PC-9 (cell line): ENCODE results near the gene CPED1. TPM values are rescaled to one million over a fixed set of nuclear protein-coding genes. Genes with fewer than 3 reads are reported as not detected.

Source experiments
- BruUV-seq: library from RNA; stranded (reverse); fragments of 400-500 nt; replicated peaks from 2 replicates; lab custom pipeline; 2021; lab: Mats Ljungman, UMichigan
- CTCF ChIA-PET: fragments of 300-600 bp; sonication (Branson Sonifier 250); formaldehyde crosslinking; loops from one replicate; lab custom pipeline; 2022; ENCODE audit warnings: antibody characterized with exemption; lab: Charles Lee
- POLR2A ChIA-PET: fragments of 300-600 bp; sonication (Branson Sonifier 250); formaldehyde crosslinking; loops from one replicate; lab custom pipeline; 2022; ENCODE audit warnings: antibody characterized with exemption; ENCODE audit not compliant: unreplicated experiment; lab: Charles Lee
- DNase-seq, 2 experiments: peaks; one replicate each; pipeline versions ENCODE4 v3.0.0 to v3.0.0-alpha.2; 2015 to 2022; ENCODE audit warnings: mixed read lengths in 1 of 2
- H2AFZ ChIP-seq: fragments of 200-600 bp; sonication (generic); 2 replicates; pipeline ENCODE4 v1.8.1; 2017; ENCODE audit warnings: antibody characterized with exemption
- H3F3A ChIP-seq: fragments of 200-600 bp; sonication (generic); 2 replicates; pipeline ENCODE4 v1.8.1; 2017; ENCODE audit warnings: antibody characterized with exemption, mild to moderate bottlenecking, low read depth; ENCODE audit not compliant: insufficient read depth
- H3K27ac ChIP-seq: fragments of 200-600 bp; sonication (generic); 2 replicates; pipeline ENCODE4 v1.6.1; 2016; ENCODE audit warnings: mixed run types
- H3K27me3 ChIP-seq: fragments of 200-600 bp; sonication (generic); 2 replicates; pipeline ENCODE4 v1.6.1; 2016; ENCODE audit warnings: low read depth, mixed run types; ENCODE audit not compliant: insufficient read depth
- H3K36me3 ChIP-seq: fragments of 200-600 bp; sonication (generic); 2 replicates; pipeline ENCODE4 v1.6.1; 2016; ENCODE audit warnings: low read depth, mixed run types
- H3K4me1 ChIP-seq: fragments of 200-600 bp; sonication (generic); replicated peaks from 2 replicates; pipeline ENCODE4 v1.6.1; 2016; ENCODE audit warnings: mixed run types; ENCODE audit not compliant: insufficient read depth
- H3K4me2 ChIP-seq: fragments of 200-600 bp; sonication (generic); 2 replicates; pipeline ENCODE4 v1.6.1; 2017; ENCODE audit warnings: mixed run types
- H3K4me3 ChIP-seq: fragments of 200-600 bp; sonication (generic); 2 replicates; pipeline ENCODE4 v1.6.1; 2016; ENCODE audit warnings: mixed run types
- H3K79me2 ChIP-seq: fragments of 200-600 bp; sonication (generic); 2 replicates; pipeline ENCODE4 v1.6.1; 2017; ENCODE audit warnings: low read depth, mixed run types
- H3K9me2 ChIP-seq: fragments of 200-600 bp; sonication (generic); 2 replicates; pipeline ENCODE4 v1.8.1; 2017; ENCODE audit warnings: mild to moderate bottlenecking; ENCODE audit not compliant: insufficient read depth
- H3K9me3 ChIP-seq: fragments of 200-600 bp; sonication (generic); 2 replicates; pipeline ENCODE4 v1.8.1; 2016; ENCODE audit warnings: low read depth; ENCODE audit not compliant: insufficient read depth
- H4K20me1 ChIP-seq: fragments of 200-600 bp; sonication (generic); 2 replicates; pipeline ENCODE4 v1.8.1; 2017; ENCODE audit not compliant: insufficient read depth
- EZH2 ChIP-seq: fragments of 200-600 bp; sonication (generic); IDR thresholded peaks from 2 replicates; pipeline ENCODE4 v1.8.0; 2017; ENCODE audit warnings: antibody characterized with exemption, low read depth
- intact Hi-C: fragments of 100-400 bp; cut with micrococcal nuclease; formaldehyde crosslinking; loops from one replicate; pipeline ENCODE4 v1.10.0; 2022; ENCODE audit not compliant: unreplicated experiment
- total RNA-seq: library from RNA; stranded (reverse); gene quantifications from 2 replicates; pipeline ENCODE4 v1.2.3, GENCODE V29; 2021
- TF ChIP-seq, protein P1 (sequence below): fragments of 200-600 bp; sonication (generic); conservative IDR thresholded peaks from 2 replicates; pipeline ENCODE4 v1.6.1; 2017; ENCODE audit warnings: mixed run types, antibody characterized with exemption, mild to moderate bottlenecking, moderate library complexity

Gene CPED1
- total RNA-seq, 1 experiment from 2014 or later: 2.4 TPM

- POLR2A ChIA-PET: no interaction called here
- Histone ChIP-seq H3K4me2 (no peak overlapping the region), H3K27me3 (no peaks in the 10 kb centered on the region), H3K4me3 (no peak overlapping the region), H3K36me3 (no peaks in the 10 kb centered on the region), H3K9me3 (no peaks in the 10 kb centered on the region), H3K27ac (no peak overlapping the region), H3K9me2 (no peaks in the 10 kb centered on the region), H4K20me1 (no peaks in the 10 kb centered on the region), H2AFZ (no peak overlapping the region), H3F3A (no peaks in the 10 kb centered on the region), H3K79me2 (no peaks in the 10 kb centered on the region), H3K4me1 (no peaks in the 10 kb centered on the region)
- DNase-seq: no peak
- TF ChIP-seq, protein P1, sequence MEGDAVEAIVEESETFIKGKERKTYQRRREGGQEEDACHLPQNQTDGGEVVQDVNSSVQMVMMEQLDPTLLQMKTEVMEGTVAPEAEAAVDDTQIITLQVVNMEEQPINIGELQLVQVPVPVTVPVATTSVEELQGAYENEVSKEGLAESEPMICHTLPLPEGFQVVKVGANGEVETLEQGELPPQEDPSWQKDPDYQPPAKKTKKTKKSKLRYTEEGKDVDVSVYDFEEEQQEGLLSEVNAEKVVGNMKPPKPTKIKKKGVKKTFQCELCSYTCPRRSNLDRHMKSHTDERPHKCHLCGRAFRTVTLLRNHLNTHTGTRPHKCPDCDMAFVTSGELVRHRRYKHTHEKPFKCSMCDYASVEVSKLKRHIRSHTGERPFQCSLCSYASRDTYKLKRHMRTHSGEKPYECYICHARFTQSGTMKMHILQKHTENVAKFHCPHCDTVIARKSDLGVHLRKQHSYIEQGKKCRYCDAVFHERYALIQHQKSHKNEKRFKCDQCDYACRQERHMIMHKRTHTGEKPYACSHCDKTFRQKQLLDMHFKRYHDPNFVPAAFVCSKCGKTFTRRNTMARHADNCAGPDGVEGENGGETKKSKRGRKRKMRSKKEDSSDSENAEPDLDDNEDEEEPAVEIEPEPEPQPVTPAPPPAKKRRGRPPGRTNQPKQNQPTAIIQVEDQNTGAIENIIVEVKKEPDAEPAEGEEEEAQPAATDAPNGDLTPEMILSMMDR: no peak
- no peak for TF ChIP-seq EZH2
- CTCF ChIA-PET: interaction anchor here (0.6 kb wide), 1 partner anchor 1866 kb away, joined by 3 read pairs; no protein-coding TSS in a partner anchor
- intact Hi-C loops: no loop called here
- no TSS peak for BruUV-seq
These were observed 274.5 kb downstream of the CPED1 start for GRCh38 chr7:121262969-121263368.

DNA sequence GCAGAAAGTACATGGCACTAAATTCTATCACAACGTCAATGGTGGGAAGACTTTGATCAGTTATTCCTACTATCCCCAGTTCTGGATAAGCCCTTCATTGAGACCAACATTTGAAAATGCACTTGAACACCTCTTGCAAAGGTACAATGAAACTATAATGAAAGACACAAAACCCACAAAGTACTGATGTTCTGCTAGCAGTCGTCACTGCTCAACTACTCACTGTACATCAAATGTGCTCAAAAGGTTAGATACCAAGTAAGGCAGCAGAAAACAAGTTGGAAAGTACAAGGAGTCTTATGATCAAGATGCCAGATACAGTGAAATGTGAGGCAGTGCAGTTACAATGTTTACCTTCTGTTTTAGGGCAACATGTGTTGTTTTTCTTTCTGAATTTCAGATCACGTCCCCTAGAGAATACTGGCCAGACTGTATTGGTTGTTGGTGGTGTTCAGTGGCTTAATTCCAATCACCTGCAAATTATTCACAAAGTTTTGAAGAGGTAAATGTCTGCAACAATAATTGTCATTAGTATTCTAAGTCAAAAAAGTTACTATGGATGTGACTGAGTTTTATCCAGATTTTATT, 277.9 kb downstream of the CPED1 start:
- CTCF ChIA-PET: no interaction called here
- no TSS peak for BruUV-seq
- POLR2A ChIA-PET: no interaction called here
- TF ChIP-seq EZH2: no peak
- TF ChIP-seq, protein P1: no peak
- H3K4me1 ChIP-seq: no peaks in the 10 kb centered on the region
- H4K20me1 ChIP-seq: no peaks in the 10 kb centered on the region
- H3F3A ChIP-seq: no peaks in the 10 kb centered on the region
- DNase-seq: no peak
- no peaks in the 10 kb centered on the region for H3K79me2 ChIP-seq
- no peaks in the 10 kb centered on the region for H3K9me3 ChIP-seq
- H3K4me3 ChIP-seq: no peak overlapping the region
- H3K4me2 ChIP-seq: no peak overlapping the region
- no peaks in the 10 kb centered on the region for H3K36me3 ChIP-seq
- intact Hi-C loops: no loop called here
- no peaks in the 10 kb centered on the region for H3K27me3 ChIP-seq
- no peaks in the 10 kb centered on the region for H3K9me2 ChIP-seq
- H2AFZ ChIP-seq: no peak overlapping the region
- no peak overlapping the region for H3K27ac ChIP-seq

DNA sequence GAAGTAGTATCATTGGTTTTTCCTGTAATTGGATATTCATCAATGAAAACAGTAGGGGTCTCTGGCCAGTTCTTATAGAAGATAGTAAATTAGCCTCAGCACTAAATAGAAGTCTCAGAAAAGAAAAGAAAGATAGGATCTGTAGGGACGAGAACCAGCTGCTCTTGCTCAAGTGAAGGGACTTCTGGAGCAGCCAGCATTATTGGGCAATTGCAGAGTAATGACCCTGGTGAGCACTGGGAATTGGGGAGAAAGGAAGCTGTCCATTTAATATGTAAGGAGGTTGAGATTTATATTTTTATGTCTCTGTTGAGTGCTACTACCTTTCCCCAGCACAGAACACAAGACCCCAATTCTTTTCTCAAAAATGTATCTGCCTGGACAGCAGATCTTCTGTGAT, 279.1 kb downstream of the CPED1 start:
- no peaks in the 10 kb centered on the region for H3K79me2 ChIP-seq
- H3K9me3 ChIP-seq: no peaks in the 10 kb centered on the region
- no peak overlapping the region for H3K27ac ChIP-seq
- no TSS peak for BruUV-seq
- no peaks in the 10 kb centered on the region for H3K9me2 ChIP-seq
- ChIA-PET CTCF (no interaction called here), POLR2A (no interaction called here)
- intact Hi-C loops: no loop called here
- H3K36me3 ChIP-seq: no peaks in the 10 kb centered on the region
- DNase-seq: no peak
- TF ChIP-seq EZH2: no peak
- TF ChIP-seq, protein P1: no peak
- H3F3A ChIP-seq: no peaks in the 10 kb centered on the region
- H3K4me2 ChIP-seq: no peak overlapping the region
- H4K20me1 ChIP-seq: no peaks in the 10 kb centered on the region
- no peaks in the 10 kb centered on the region for H3K4me1 ChIP-seq
- no peak overlapping the region for H3K4me3 ChIP-seq
- no peaks in the 10 kb centered on the region for H3K27me3 ChIP-seq
- H2AFZ ChIP-seq: no peak overlapping the region
